GM21723 (cell line): ENCODE measurements around the gene AK5.

Experiments
- ATAC-seq: cut with Tn5 transposase; IDR thresholded peaks from one replicate; pipeline ENCODE4 v1.9.1; 2021; ENCODE audit warnings: mild to moderate bottlenecking, moderate library complexity; ENCODE audit not compliant: unreplicated experiment

Gene AK5

GRCh38 chr1:77579547-77579946, 297.7 kb downstream of the AK5 start:
- no peak for ATAC-seq

- ATAC-seq, result no peak
Measured at GRCh38 chr1:77582905-77583304, 301.1 kb downstream of the AK5 start.

- no peak for ATAC-seq
Measured at GRCh38 chr1:77583483-77583882, 301.7 kb downstream of the AK5 start.

- ATAC-seq, result no peak
Measured at GRCh38 chr1:77584884-77585283, 303.1 kb downstream of the AK5 start.

- ATAC-seq, result no peak
Measured at GRCh38 chr1:77585610-77586314, 303.9 kb downstream of the AK5 start.

- ATAC-seq, result no peak
Measured at GRCh38 chr1:77589231-77589630, 307.4 kb downstream of the AK5 start.

- ATAC-seq, result no peak
Measured at GRCh38 chr1:77590651-77591050, 308.8 kb downstream of the AK5 start.

- ATAC-seq, result no peak
Measured at GRCh38 chr1:77592906-77593305, 311.1 kb downstream of the AK5 start.

- peak; percentile 96 for ATAC-seq
Measured at GRCh38 chr1:77594366-77595112, 312.7 kb downstream of the AK5 start.

GRCh38 chr1:77597310-77597709, 315.5 kb downstream of the AK5 start:
- no peak for ATAC-seq

- ATAC-seq, result no peak
Measured at GRCh38 chr1:77605246-77606026, 323.6 kb downstream of the AK5 start.

GRCh38 chr1:77608893-77609292, 327.1 kb downstream of the AK5 start:
- ATAC-seq, result no peak
